Left hindlimb (tissue), 1 donor: ENCODE data around the gene NRG3.
"Not testable (repeated sequence)": the region's sequence is repeated elsewhere in the genome, so short reads cannot be mapped to it uniquely, and the experiment has no call there.

Experiments used
- DNase-seq: peaks from one replicate; pipeline ENCODE4 v3.0.0-alpha.2; 2018

NRG3 gene

GRCh38 chr10:82622479-82622878 is 747.5 kb downstream of the NRG3 start:
- DNase-seq, result no peak

GRCh38 chr10:82625512-82626189 is 750.7 kb downstream of the NRG3 start:
- DNase-seq, result no peak

DNA sequence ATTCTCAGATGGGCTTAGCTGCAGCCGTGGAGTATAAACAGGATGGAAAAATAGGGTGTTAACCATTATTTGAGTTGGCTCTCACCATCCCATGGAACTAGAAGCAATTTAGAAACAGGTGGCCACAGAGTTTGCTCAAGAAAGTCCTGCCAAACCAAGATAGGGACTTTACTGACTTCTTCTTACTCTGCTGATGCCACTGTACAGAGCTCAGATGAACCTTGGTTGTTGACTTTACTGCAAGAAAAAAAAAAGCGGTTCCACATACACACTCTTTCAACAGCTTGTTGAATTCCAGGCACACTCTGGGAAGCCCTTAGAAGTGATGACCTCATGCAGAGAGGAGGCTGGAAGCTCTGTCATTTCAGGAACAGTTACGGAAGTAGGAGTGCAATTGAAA is 753.4 kb downstream of the NRG3 start:
- no peak for DNase-seq

DNA sequence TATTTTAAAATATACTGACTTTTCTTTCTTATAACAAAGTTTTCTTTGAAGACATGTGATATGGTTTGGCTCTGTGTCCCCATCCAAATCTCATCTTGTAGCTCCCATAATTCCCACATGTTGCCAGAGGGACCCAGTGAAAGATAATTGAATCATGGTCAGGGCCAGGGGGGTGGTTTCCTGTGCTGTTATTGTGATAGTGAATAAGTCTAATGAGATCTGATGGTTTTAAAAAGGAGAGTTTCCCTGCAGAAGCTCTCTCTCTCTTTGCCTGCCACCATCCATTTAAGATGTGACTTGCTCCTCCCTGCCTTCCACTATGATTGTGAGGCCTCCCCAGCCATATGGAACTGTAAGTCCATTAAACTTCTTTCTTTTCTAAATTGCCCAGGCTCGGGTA is 768.1 kb downstream of the NRG3 start:
- no peak for DNase-seq

DNA sequence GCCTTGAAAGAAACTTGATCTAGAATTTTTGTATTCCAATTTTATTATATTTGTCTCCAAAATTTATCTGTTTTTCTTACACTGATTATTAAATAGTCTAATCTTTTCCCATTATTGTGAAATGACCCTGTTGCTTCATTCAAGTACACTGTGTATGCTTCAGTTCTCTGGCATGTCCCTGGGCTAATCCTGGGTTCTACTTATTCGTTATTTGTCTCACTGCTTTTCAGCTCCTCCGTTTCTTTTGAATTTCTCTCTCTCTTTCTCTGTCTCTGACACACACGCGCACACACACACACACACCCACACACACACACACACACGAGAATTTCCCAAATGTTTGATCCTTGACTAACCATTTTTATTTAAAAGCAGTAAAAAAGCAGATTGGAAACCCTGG is 768.6 kb downstream of the NRG3 start:
- DNase-seq, result no peak

- no peak for DNase-seq
Observed at GRCh38 chr10:82645221-82645620, 770.2 kb downstream of the NRG3 start.

- DNase-seq, result no peak
Observed at GRCh38 chr10:82653244-82654155, 778.5 kb downstream of the NRG3 start.

DNA sequence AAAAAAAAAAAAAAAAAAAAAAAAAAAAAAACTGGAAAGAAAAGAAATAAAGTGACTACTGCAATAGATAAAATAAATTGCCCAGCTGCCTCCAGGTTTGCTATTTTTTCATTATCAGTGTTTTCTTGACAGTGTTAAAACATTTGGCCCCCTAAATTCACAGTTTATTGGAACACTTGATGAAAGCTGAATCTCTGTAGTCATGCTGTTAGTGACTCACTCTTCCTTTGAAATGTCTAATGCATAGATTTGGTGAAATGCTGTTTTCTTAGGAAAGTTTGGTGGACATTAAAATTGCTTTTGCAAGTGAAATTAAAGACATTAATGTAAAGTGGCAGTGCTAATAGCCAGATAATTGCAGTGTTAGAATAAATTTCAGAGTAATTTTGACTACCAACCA is 785.2 kb downstream of the NRG3 start:
- DNase-seq, result no peak

- DNase-seq, result no peak
Observed at GRCh38 chr10:82660986-82661385, 786.0 kb downstream of the NRG3 start.

GRCh38 chr10:82661701-82662100 is 786.7 kb downstream of the NRG3 start:
- DNase-seq, result no peak

DNA sequence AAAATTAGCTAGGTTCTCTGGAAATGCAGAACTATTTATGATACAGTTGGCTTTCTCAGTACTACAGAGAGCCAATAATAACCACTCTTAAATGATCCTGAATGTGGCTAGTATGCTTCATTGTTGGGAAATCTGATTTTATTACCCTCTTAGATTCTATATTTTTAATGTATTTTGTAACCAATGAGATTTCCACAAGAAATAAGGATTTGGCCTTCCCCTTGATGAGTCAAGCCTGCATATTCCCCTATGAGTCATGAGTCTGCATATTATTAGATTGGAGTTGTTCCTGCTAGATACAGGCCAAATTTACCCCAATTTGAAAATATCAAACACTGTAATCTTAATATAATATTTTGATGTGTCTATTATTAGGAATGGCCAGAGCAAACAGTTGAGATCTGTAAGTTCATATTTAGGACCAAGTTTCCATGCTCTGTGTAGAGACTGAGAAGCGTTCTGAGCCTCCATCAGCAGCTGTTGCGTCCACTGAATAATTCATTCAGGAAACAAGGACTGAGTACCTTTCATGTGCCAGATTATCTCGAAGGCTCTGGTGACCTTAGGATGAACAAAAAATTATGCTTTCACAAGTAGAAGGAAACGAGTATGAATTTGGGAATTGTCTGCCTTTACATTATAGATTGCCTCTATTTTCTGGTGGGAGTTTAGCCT is 793.4 kb downstream of the NRG3 start:
- DNase-seq, result no peak

GRCh38 chr10:82674036-82674435 is 799.0 kb downstream of the NRG3 start:
- DNase-seq, result no peak

DNA sequence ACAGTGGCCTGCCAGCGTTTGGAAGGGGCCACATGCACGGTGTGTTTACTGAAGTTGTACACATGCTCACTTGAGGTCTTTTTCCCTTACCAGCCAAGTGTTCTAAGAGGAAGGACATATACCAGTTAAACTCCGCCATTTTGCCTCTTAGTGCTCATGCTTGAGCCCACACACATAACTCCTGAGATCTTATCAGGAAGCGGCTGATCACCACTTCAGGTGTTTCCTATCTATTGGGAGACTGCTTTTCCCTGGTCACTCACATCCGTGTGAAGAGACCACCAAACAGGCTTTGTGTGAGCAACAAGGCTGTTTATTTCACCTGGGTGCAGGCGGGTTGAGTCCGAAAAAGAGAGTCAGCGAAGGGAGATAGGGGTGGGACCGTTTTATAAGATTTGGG is 802.9 kb downstream of the NRG3 start:
- not testable (repeated sequence) for DNase-seq

- DNase-seq, result not testable (repeated sequence)
Observed at GRCh38 chr10:82678451-82678850, 803.5 kb downstream of the NRG3 start.

DNA sequence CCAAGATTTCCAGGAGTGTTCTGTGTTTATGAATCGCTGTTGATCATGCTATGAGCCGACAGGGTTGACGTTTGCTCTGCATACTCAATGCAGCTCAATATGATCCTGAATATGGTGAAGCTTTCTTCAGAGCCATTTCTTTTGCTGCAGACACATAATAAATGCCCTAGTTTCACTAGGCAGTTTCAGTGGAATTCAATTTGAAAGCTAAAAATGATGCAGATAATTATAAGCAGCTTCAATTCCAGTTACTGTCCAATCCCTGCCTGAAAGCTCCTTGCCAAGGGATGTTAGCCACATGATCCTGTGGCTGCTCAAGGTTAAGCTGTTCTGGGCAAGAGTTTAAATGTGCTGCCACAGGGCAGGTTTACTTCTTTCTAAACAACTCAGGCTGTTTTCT is 805.6 kb downstream of the NRG3 start:
- no peak for DNase-seq

- no peak for DNase-seq
Observed at GRCh38 chr10:82683945-82684344, 809.0 kb downstream of the NRG3 start.

DNA sequence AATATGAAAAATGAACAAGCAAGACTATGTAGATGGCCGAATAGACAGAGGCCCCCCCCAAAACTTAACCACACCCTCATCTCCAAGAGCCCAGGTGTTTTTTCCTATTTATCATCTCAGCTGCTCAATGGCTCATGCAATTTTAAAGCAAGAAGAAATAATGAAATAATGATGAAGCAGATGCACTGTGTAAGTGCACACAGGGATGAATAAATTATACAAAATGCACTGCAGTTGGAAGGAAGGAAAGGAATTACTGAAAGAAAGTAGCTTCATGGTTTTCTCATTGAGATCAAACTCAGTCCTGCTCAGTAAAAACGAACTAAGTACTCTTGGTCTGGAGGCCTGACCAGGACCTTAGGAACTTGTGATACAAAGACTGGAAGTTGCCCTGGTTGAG is 810.1 kb downstream of the NRG3 start:
- DNase-seq, result no peak

DNA sequence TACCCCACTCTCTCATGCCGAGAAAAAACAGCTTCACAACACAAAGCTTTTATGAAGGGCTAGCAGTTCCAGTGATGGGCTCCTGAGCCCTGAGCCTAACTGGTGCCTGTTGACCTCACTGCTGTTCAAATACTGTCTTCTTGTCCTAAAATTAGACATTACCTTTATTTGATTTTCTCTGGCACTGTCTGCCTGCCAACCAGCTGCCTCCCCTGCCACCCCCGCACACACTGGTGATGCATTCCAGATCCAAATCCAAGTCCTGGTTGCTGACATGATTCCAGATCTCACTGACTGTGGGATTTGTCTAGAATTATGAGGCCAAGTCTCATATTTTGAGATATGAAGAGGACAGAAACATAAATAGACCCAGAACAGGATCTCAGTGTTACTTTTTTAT is 816.2 kb downstream of the NRG3 start:
- no peak for DNase-seq

- no peak for DNase-seq
Observed at GRCh38 chr10:82692458-82692857, 817.5 kb downstream of the NRG3 start.

GRCh38 chr10:82721831-82722230 is 846.8 kb downstream of the NRG3 start:
- DNase-seq, result no peak

DNA sequence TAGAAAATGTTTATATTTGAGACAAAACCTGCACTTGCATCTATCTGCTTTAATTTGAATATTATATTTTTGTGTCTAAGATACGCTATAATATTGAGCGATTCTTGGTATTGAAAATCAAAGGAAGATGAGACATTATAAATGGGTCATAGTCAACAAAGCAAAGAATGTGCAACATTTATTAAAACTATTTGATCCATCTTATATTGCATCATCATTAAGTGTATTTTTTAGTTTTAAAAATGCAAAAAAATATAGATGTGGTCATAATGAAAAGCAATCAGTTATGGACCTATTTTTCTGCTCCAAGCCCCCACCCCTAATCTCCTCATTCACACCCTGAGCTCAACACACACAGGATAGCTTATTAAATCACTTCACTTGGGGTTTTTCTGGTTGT is 847.3 kb downstream of the NRG3 start:
- no peak for DNase-seq

DNA sequence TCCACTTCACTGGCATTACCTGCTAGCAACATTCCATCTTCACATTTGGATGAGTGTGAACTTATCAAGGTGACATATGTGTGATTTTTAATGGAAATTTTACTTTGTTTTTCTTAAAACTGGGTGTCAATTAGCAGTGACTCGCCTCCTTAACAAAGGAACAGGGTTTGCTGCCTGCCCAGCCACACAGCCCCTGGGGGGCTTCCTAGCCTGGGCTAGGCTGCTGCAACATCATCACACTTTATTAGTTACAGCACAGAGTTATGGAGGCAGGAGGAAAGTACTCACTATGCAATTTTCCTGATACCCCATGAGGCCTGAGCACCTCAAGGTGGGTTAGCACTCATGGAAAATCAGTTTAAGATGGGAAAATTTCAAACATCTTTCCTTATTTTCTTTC is 861.3 kb downstream of the NRG3 start:
- no peak for DNase-seq

GRCh38 chr10:82737549-82737948 is 862.6 kb downstream of the NRG3 start:
- DNase-seq, result no peak

DNA sequence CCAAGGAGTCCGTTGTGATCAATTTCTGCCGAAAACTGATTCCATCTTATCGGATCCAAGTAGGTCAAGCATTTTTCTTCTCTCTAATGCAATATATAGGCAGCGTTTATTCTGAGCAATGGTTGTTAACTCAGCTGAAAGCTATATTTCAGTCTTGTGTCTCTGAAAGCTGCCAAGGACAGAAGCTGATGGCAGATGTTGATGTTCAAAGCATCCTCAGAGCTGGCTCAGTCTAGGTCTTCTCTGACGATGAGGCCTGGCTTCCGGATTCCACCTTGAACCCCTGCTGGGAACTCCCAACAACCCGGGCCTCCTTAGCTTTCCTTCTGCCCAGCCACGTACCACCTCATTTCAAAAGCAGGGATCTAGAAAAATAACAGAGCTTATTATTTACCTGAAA is 863.6 kb downstream of the NRG3 start:
- DNase-seq, result no peak
